ENCODE data around the gene STAP1.

DNA sequence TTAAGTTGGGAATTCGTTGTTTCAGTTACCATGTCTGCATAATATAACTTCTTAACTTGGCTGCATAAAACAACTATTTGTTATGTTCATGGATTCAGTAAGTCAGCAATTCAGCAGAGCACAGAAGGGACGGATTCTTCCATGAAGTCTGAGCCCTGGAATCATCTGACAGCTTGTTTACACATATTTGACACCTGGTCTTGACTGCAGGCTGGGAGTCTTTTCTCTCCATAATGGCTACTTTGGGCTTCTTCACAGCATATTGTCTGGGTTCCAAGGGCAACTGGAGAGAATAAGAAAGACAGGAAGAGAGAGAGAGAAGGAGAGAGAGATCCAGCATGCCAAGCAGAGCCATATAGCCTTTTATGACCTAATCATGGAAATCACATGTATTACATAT lies 36.3 kb upstream of the STAP1 start:
- TF ChIP-seq POLR2AphosphoS5 (IDR thresholded peaks at IDR 0.05), result no peak
- TF ChIP-seq POLR2A (IDR thresholded peaks at IDR 0.05), result no peak
- TF ChIP-seq, protein P1, sequence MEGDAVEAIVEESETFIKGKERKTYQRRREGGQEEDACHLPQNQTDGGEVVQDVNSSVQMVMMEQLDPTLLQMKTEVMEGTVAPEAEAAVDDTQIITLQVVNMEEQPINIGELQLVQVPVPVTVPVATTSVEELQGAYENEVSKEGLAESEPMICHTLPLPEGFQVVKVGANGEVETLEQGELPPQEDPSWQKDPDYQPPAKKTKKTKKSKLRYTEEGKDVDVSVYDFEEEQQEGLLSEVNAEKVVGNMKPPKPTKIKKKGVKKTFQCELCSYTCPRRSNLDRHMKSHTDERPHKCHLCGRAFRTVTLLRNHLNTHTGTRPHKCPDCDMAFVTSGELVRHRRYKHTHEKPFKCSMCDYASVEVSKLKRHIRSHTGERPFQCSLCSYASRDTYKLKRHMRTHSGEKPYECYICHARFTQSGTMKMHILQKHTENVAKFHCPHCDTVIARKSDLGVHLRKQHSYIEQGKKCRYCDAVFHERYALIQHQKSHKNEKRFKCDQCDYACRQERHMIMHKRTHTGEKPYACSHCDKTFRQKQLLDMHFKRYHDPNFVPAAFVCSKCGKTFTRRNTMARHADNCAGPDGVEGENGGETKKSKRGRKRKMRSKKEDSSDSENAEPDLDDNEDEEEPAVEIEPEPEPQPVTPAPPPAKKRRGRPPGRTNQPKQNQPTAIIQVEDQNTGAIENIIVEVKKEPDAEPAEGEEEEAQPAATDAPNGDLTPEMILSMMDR (IDR thresholded peaks at IDR 0.05), result no peak
